Measurements from ENCODE around the gene UTRN.

DNA sequence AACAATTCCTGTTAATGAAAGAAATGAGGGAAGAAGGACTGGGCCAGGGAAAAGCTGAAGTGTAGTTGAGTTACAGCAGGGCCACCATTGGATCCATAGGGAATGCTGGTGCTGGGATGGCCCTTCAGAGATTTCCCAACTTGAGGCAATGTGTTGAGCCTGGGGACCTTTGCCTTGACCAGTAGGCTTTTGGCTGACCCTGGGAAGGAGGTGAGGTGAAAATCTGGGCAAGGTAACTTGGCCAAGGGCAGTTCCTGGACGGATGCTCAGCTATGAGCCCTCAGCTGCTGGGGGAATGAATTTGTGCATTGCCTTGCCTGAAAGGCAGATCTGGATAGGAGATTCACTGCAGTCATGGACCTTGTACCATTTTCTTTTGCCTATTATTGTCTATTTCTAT lies 20.4 kb downstream of the UTRN start:
- TF ChIP-seq CTCF (IDR thresholded peaks at IDR 0.05), result no peak
- no peak for TF ChIP-seq POLR2A (IDR thresholded peaks at IDR 0.05)
- TF ChIP-seq POLR2AphosphoS5 (IDR thresholded peaks at IDR 0.05), result no peak
